ENCODE measurements around the gene WIPF3. TPM values are rescaled to one million over a fixed set of nuclear protein-coding genes. Genes with fewer than 3 reads are reported as not detected.
A peak's percentile ranks its signal among the peaks of the same experiment; 100 is the strongest.

WIPF3 gene
- total RNA-seq, 1 experiment from 2014 or later: 2.0 TPM

- Histone ChIP-seq H3K9me3 (ENCODE audit: control insufficient read depth, insufficient read depth, low read depth, low read length) (no peaks in the 10 kb centered on the region), H3K27ac (ENCODE audit: low read length) (no peak overlapping the region), H3K36me3 (ENCODE audit: control insufficient read depth, insufficient read depth, low read length) (no peaks in the 10 kb centered on the region), H3K27me3 (ENCODE audit: control insufficient read depth, insufficient read depth, low read length) (peaks cover 8% of the 10 kb centered on the region), H3K4me1 (ENCODE audit: control insufficient read depth, insufficient read depth, low read length) (no peaks in the 10 kb centered on the region), H3K4me3 (ENCODE audit: low read depth in 2 of 2, low read length in 2 of 2) (no peak overlapping the region)
- CTCF ChIA-PET: no interaction called here
- POLR2A ChIA-PET: no interaction called here
- ATAC-seq (no peak), DNase-seq (ENCODE audit: low read depth, low spot score) (no peak)
- intact Hi-C loops (cut with micrococcal nuclease; ENCODE audit: unreplicated experiment): no loop called here
- no TSS peak for BruUV-seq (replicated peaks)
- TF ChIP-seq POLR2AphosphoS5 (IDR thresholded peaks at IDR 0.05; ENCODE audit: low read depth, low read length): no peak
- no peak for TF ChIP-seq CTCF (IDR thresholded peaks at IDR 0.05)
- TF ChIP-seq REST (IDR thresholded peaks at IDR 0.05; ENCODE audit: insufficient read depth in 1 of 2, low read depth in 2 of 2, low read length in 1 of 2): no peak
- no peak for TF ChIP-seq SIN3A (IDR thresholded peaks at IDR 0.05; ENCODE audit: borderline replicate concordance, insufficient read depth, low read depth, low read length)
- no peak for TF ChIP-seq TCF7L2 (IDR thresholded peaks at IDR 0.05; ENCODE audit: low read depth, low read length)
- in situ Hi-C loops (cut with HindIII; ENCODE audit: low pct_unique_long_range_greater_than_20kb, low sequenced_read_pairs): no loop called here
Measured at GRCh38 chr7:29853789-29854188, 47.5 kb downstream of the WIPF3 start.

GRCh38 chr7:29854257-29854938 lies 48.1 kb downstream of the WIPF3 start:
- H3K9me3 ChIP-seq (ENCODE audit: control insufficient read depth, insufficient read depth, low read depth, low read length): no peaks in the 10 kb centered on the region
- H3K27me3 ChIP-seq (ENCODE audit: control insufficient read depth, insufficient read depth, low read length): peaks cover 8% of the 10 kb centered on the region
- H3K27ac ChIP-seq (ENCODE audit: low read length): no peak overlapping the region
- H3K4me1 ChIP-seq (ENCODE audit: control insufficient read depth, insufficient read depth, low read length): no peaks in the 10 kb centered on the region
- ChIA-PET POLR2A (no interaction called here), CTCF (no interaction called here)
- in situ Hi-C loops (cut with HindIII; ENCODE audit: low pct_unique_long_range_greater_than_20kb, low sequenced_read_pairs) (no loop called here), intact Hi-C loops (cut with micrococcal nuclease; ENCODE audit: unreplicated experiment) (no loop called here)
- 0 out of 2 replicates have a peak, but pooled peaks have one; percentile 60 for ATAC-seq
- no TSS peak for BruUV-seq (replicated peaks)
- no peaks in the 10 kb centered on the region for H3K36me3 ChIP-seq (ENCODE audit: control insufficient read depth, insufficient read depth, low read length)
- no peak for DNase-seq (ENCODE audit: low read depth, low spot score)
- TF ChIP-seq REST (IDR thresholded peaks at IDR 0.05; ENCODE audit: insufficient read depth in 1 of 2, low read depth in 2 of 2, low read length in 1 of 2): no peak
- no peak for TF ChIP-seq POLR2AphosphoS5 (IDR thresholded peaks at IDR 0.05; ENCODE audit: low read depth, low read length)
- TF ChIP-seq TCF7L2 (IDR thresholded peaks at IDR 0.05; ENCODE audit: low read depth, low read length): no peak
- TF ChIP-seq CTCF (IDR thresholded peaks at IDR 0.05): peak; percentile 23
- no peak for TF ChIP-seq SIN3A (IDR thresholded peaks at IDR 0.05; ENCODE audit: borderline replicate concordance, insufficient read depth, low read depth, low read length)
- H3K4me3 ChIP-seq (ENCODE audit: low read depth in 2 of 2, low read length in 2 of 2): no peak overlapping the region
